Endometrial microvascular endothelial cells (primary cell): ENCODE measurements around the gene NAB2. TPM values are rescaled to one million over a fixed set of nuclear protein-coding genes. Genes with fewer than 3 reads are reported as not detected.
"Not testable (repeated sequence)": the region's sequence is repeated elsewhere in the genome, so short reads cannot be mapped to it uniquely, and the experiment has no call there.

ENCODE experiments used
- in situ Hi-C: cut with HindIII; loops from 2 replicates; pipeline ENCODE4 v1.10.0; 2017; ENCODE audit warnings: low sequenced_read_pairs, low pct_unique_long_range_greater_than_20kb; ENCODE audit errors: inconsistent ontology term
- total RNA-seq: library from RNA; depleted of rRNA; stranded (reverse); fragments of >200 nt; gene quantifications from one replicate; pipeline ENCODE4 v1.2.3, GENCODE V29; 2015; ENCODE audit errors: inconsistent ontology term

NAB2 gene
- total RNA-seq, 1 donor from 2014 or later: 13.0 TPM

- in situ Hi-C loops: no loop called here
Observed at GRCh38 chr12:57063991-57064685, 24.8 kb upstream of the NAB2 start.

- in situ Hi-C loops: no loop called here
Observed at GRCh38 chr12:57066245-57066644, 22.7 kb upstream of the NAB2 start.

GRCh38 chr12:57069523-57069922 is 19.4 kb upstream of the NAB2 start:
- in situ Hi-C loops: no loop called here

DNA sequence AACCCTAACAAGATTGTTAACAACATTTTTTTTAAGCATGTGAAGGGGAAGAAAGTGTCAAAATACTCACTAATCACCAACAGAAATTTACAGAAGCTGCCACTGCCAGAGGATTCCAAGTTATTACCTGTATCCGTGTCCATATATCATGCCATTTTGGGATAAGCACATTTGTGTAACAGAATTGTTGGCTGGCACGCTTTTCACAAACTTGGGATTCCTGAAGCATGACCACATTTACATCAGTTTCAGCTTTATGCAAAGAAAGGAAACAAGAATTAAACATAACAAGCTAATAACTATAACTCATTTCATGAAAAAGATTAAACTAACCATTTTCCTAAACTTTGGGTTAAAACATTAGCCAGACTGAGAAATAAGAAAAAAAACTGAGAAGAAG is 16.3 kb upstream of the NAB2 start:
- in situ Hi-C loops: no loop called here

DNA sequence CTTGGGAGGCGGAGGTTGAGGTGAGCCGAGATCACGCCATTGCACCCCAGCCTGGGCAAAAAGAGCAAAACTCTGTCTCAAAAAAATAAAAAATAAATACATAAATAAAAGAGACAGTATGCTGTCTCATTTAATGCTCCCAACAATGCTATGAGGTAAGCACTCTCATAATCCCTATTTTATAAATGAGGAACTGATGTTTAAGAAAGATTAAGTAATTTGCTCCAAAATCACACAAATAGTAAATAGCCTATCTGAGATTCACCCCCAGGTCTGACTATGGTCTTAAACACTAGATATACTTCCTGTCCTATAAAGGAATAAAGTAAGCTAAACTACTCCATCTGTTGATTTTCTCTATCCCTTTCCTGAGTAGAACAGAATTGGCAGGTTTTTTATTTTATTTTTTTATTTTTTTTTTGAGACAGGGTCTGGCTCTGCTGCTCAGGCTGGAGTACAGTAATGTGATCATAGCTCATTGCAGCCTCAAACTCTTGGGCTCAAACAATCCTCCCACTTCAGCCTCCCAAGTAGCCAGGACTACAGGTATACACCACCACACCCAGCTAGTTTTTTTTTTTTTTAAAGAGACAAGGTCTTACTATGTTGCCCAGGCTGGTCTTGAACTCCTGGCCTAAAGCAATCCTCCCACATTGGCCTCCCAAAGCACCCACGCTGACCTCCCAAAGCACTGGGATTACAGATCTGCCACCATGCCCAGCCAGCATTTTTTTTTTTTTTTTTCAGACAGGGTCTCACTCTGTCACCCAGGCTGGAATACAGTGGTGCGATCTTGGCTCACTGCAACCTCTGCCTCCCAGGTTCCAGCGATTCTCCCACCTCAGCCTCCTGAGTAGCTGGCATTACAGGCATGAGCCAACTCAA is 15.1 kb upstream of the NAB2 start:
- in situ Hi-C loops: not testable (repeated sequence)

- in situ Hi-C loops: no loop called here
Observed at GRCh38 chr12:57078519-57079404, 10.2 kb upstream of the NAB2 start, which contains the start of gene NEMP1. TSS of gene NEMP1 (minus strand) at chr12:57078791. CDS start at chr12:57078745, 46 bp downstream.

- in situ Hi-C loops: no loop called here
Observed at GRCh38 chr12:57079821-57080220, 9.1 kb upstream of the NAB2 start.

DNA sequence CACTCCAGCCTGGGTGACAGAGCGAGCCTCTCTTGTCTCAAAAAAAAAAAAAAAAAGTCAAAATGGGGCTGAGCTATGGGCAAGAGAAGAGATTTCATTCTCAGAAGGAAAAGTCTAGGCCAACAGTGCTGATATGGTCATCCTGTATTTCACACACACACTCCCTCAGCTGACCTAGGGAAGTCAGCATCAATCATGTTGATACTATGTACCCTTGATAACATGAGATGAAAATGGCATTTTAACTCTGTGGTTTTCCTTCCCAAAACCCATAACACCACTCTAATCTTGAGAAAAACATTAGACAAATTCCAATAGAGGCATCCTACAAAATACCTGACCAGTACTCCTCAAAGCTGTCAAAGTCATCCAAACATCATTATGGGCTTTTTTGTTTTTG is 8.1 kb upstream of the NAB2 start:
- in situ Hi-C loops: no loop called here

DNA sequence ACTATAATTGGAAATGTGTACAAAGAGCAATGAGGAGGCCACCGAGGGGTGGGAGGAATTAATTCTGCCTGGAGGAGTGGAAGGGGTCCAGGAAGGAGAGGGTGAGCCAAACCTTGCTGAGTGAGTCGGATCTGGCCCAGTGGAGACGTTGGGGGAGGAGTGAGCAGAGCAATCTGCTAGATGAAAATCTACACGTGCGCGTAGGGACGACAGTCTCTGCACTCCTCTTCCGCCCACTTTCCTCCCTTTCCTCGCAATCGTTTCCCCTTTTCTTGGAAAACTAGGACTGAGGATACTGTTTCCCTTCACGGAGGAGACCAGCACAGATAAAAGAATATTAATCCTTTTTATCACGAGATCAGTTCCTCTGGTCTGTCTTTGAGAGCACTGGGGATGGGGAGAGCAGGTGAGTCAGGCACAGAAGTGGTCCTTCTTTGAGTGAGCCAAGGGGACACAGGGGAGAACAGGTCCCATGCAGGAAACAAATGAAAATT is 2.9 kb upstream of the NAB2 start:
- in situ Hi-C loops: no loop called here

DNA sequence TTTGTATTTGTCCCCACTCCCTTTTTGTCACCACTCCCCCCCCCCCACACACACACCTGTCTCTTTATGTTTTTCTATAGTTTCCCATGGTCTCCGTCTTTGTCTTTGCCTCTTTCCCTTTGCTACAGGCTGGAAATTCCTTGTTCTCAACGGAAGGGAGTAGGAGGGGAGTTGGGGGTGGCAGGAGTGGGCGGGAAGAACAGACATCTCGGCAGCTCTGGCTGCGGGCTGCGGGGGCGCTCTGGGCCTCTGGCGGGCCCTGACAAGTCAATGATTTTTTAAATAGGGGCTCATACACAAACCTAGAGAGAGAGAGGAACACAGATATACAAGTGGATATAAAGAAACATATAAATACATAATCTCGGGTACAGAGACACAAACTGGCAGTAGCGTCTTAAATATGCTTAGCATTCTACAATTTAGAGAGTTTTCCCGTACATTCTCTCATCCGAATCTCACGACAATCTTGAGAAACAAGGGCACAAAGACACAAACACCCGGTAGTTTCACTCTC is 2.4 kb upstream of the NAB2 start:
- in situ Hi-C loops: no loop called here

DNA sequence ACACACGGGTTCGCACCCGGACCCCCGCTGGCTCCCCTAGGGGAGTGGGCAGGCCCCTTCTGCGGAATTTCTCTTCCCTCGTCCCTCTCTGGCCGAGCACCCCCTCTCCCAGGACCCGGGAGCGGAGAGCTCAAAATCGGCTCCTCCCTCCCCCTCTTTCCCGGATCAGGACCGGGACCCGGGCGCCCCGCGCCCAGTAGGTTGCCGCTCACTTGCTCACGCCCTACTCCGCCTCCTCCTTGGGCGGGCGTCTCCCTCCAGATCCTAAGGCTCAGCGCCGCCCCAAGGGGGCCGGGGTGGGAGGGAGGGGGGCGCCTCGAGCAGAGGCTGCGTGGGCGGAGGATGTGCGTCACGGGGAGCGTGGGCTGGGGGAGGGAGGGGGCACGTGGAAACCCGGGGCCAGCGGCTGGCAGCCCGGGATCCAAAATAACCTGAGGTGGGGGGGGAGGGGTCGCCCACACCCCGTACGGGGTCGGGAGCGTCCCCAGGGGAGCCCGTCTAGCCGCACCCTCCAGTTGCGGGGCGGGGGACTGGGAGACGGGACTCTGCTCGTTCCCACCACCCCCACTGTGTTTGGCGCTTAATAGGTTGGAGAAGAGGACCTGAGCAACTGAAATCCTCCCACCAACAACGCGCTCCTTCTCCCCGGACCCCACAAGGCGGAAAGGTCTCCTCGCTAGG is 1.8 kb upstream of the NAB2 start:
- in situ Hi-C loops: no loop called here

GRCh38 chr12:57087691-57088353 is 1.1 kb upstream of the NAB2 start:
- in situ Hi-C loops: no loop called here

DNA sequence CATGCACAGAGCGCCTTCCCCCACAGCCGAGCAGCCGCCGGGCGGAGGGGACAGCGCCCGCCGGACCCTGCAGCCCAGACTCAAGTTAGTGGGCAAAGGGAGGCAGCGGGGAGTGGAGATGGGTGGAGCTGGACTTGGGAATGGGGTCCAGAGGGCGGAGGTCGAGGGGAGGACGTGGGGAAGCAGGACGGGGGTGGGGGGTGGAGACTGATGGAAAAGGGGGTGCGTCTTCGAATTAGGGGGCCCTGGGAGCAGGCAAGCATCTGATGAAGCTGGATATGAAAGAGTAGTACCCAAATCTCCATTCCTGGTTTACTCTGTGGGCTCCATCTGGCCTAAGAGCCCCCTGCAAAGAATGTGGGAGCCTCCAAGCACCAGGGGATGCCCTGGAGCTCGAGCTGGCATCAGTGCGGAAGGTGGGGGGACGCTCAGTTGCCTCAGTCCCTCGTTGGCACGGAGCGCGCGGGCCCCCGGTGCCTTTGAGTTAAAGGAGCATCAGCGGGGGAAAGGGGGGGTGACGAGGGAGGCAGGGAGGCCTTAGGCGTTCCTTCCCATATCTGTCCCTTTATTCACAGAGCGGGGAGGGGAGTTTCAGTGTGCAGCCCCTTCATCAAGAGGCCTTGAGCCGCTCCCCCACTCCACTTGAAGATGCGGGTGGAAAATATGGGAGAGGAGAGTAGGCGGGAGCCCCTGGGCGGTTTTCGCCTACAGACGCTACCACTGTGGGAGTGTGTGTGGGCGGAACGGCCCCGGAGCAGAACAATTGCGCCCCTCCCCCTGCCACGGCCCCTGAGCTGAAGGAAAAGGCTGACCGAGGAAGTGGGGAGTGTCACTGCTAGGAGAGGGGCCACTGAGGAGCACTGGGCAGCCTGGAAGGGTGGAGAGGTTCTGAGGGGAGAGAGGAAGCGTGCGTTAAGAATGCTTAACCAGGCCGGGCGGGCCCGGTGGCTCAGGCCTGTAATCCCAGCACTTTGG is 644 bp downstream of the NAB2 start:
- in situ Hi-C loops: no loop called here

DNA sequence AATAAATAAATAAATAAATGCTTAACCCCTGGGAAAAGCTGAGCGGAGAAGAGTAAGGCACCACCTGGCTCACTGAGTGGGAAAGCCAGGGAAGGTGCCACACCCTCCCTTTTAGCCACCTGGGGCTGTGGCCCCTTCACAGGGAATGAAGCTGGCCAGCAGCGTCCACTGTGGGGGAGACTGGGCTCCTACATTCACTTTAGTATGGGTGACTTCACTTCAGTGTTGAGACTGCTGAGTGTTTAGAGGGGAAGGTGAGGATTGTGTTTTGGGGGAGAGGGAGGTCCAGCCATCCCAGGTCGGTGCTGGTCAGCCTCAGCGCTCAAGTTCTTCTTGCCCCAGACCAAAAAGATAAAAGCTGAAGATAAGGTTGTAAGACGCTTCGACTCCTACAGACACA is 1.6 kb downstream of the NAB2 start:
- in situ Hi-C loops: no loop called here

GRCh38 chr12:57090924-57091637 is 2.2 kb downstream of the NAB2 start:
- in situ Hi-C loops: no loop called here
